ENCODE results near the gene ENPP6.

Gene ENPP6

GRCh38 chr4:184190711-184191110, 27.0 kb downstream of the ENPP6 start:
- DNase-seq (ENCODE audit: low read depth in 2 of 2) = no peak

DNA sequence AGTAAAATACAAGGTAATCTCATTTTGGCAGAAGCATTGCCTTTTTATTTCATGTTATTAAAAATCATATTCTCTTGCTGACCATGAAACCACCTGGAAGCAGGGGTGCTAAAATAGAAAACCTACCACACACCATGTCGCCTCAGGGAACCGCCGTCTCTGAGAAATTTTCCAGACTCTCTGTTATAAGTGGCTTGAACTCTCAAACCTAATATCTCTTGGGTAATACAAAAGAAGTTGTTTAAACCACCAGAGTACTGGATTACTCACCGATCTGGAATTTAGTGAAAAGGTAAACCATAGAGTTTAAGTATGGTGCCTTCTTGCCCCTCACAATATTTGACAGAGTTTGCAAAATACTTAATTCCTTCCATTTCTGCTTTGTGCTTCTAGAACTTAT, 27.7 kb downstream of the ENPP6 start:
- DNase-seq (ENCODE audit: low read depth in 2 of 2) = no peak

DNA sequence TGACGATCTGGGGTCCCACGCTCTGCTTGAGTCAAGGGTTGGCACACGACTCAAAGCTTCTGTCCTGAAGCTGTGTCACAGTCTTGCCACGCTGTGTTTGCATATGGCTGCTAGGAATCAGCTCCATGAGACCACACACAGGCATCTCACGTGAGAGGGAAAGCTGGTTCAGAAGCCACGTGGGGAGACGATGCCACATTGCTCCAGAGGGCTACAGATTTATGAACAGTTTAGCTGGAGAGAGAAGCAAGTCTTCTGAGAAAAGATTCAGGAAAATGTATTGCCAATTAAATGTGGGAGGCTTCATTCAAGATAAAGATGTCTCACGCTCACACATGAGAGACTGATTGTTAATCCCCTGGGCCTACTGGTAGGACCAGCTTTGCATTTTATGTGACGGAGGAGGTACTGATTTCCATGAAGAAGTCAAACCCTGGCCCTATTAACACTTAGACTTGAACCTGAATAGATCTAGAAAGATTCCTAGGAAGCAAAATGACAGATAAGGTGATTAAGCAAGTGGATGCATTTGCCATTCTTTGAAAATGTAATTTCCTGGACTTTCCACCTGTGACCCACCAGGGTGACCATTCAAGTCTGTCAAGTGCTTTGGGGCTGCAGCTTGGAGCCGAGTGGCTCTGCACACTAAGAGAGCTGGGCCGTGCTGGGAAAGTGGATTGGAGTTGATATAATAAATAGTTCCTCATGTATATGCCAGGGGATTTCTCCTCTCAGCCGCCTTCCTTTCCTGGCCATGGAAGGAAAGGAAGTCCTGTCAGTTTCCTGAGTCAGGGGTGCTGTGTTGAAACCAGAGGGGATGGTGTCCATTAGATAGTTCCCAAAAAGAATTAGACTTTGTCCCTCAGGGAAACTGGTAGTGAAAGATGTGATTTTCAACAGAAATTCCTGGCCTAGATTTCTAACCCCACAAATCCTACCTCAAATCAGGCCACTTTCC, 29.0 kb downstream of the ENPP6 start:
- no peak for DNase-seq (ENCODE audit: low read depth in 2 of 2)

GRCh38 chr4:184177271-184177670, 40.4 kb downstream of the ENPP6 start:
- DNase-seq (ENCODE audit: low read depth in 2 of 2) = no peak

GRCh38 chr4:184174571-184175488, 42.8 kb downstream of the ENPP6 start:
- no peak for DNase-seq (ENCODE audit: low read depth in 2 of 2)

- no peak for DNase-seq (ENCODE audit: low read depth in 2 of 2)
Observed at GRCh38 chr4:184171011-184171410, 46.7 kb downstream of the ENPP6 start.

DNA sequence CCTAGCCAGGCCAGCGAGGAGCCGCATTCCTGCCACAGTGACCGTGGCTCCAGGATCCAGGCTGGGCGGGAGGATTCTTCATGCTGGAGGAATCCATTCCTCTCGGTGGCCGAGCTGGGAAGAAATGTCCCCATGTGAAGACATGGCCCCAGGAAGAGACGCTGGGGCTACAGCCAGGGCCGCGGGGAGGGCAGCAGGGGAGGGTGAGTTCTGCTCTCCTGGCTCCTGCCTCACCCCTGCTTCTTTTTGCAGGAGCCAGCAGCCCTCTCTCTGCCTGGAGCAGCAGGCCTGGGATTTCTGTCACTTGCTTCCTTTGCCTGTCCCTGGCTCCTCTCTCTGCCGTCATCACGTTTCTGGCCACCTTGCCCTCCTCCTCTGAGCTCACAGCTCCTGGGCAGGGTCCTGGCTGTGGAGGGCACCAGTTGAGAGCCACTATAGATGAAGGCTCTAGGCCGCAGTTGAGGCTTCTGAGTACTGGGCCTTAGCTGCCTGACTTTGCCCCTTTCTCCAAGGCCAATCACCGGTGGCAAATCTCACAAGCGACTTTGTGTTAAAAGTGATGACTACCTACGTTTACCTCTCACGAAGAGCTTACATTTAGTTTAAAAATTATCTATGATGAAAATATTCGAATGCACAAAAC, 48.3 kb downstream of the ENPP6 start:
- DNase-seq (ENCODE audit: low read depth in 2 of 2) = no peak

DNA sequence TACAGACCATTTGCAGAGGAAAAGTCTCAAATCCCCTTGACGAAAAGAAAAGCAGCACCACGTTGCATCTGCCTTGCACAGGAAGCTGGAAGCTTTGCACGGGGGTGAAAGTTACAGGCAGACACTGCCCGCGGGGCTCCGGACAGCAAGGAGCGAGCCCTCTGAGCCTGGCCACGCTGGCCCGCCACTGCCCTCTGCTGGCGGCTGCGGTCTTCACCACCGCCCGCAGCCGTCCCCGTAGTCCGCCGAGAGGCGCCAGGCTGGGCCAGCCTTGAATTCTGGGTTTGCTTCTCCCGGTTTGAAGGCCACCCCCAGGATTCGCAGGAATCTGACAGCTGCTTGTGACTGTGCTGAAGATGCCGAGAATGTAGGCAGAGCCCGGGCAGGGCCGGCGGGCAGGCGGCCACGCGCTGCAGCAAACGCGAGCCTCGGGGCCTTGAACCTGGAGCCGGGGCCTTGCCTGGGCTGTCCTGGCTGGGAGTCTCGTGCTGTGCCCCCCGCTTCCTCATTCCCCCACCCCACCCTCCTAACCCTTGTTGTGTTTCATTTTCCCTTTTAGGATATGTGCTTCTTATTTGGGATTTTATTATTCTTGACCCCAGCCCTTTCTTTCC, 49.2 kb downstream of the ENPP6 start:
- DNase-seq (ENCODE audit: low read depth in 2 of 2) = peak; percentile 28 to 42

GRCh38 chr4:184167576-184167975, 50.1 kb downstream of the ENPP6 start:
- no peak for DNase-seq (ENCODE audit: low read depth in 2 of 2)

- no peak for DNase-seq (ENCODE audit: low read depth in 2 of 2)
Observed at GRCh38 chr4:184166736-184167135, 50.9 kb downstream of the ENPP6 start.

DNA sequence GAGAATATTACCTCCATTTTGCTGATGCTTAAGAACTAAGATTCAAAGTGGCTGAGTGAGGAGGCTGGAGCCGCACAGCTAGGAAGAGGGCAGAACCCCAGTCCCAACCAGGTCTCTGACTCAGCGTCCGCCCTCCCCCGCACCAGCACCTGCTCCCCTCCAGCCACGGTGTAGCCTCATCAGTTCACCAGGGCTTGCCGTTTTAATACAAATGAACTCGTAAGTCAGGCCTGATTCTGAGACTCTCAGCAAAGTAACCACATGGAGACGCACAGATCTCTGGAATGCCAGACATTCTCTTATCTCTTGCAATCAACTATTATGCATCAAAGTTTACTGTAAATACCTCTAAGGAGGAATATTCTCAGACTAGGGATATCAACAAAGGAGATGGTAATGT, 52.4 kb downstream of the ENPP6 start:
- no peak for DNase-seq (ENCODE audit: low read depth in 2 of 2)

DNA sequence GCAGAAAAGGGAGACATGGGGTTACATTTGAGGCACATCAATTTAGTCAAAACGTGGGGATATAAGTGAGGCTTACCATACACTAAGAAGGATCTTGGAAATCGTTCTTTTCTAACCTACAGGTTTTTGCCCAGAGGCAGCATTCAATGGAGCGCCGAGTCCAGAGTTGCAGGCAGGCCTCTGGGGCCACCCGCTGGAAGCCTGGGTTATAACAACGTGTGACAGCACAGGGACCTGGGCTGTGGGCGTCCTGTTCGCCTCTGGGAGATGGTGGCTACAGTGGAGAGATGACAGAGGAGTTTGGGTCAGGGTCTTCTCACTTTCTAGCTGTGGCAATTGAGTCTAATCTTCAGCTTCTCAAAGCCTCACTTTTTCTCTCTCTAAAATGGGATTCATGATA, 53.9 kb downstream of the ENPP6 start:
- DNase-seq (ENCODE audit: low read depth in 2 of 2) = no peak

DNA sequence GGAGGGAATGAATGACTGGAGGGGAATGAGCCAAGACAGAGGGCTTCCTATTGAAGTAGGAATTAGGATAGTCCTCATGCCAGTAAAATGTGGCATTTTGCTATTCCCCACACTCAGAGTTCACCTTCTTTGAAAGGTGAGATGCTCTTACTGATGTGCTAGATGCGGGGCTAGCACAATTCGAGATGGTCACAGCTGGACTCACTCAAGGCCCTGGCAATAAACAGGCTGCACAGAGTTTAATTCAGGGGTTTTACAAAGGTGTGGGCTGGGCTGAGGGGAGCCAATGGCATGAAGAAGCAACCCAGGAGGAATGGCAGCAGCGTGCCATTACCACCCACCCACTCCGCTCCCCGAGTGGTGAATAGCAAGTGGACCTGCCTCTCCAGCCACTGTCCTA, 55.1 kb downstream of the ENPP6 start:
- DNase-seq (ENCODE audit: low read depth in 2 of 2) = no peak

- DNase-seq (ENCODE audit: low read depth in 2 of 2) = no peak
Observed at GRCh38 chr4:184157322-184157721, 60.4 kb downstream of the ENPP6 start.

- no peak for DNase-seq (ENCODE audit: low read depth in 2 of 2)
Observed at GRCh38 chr4:184156163-184156920, 61.3 kb downstream of the ENPP6 start.

DNA sequence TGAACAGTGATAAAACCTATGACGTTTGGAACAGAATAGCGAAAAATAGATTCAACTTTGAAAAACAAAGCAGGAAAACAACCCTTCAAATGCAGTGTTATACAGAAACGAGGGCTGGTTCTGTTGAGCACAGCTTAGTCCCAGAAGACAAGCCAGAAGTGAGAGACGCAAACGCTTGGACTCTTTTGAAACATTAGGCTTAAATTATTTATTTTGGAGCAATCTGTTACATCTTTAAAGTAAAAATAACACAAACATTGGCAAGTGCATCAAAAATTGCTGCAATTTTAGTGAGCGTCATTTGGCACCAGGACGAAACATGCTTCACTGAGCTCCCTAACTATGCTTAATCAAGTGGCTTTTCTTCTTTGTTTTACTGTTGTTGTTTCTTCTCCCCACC, 63.5 kb downstream of the ENPP6 start:
- no peak for DNase-seq (ENCODE audit: low read depth in 2 of 2)

DNA sequence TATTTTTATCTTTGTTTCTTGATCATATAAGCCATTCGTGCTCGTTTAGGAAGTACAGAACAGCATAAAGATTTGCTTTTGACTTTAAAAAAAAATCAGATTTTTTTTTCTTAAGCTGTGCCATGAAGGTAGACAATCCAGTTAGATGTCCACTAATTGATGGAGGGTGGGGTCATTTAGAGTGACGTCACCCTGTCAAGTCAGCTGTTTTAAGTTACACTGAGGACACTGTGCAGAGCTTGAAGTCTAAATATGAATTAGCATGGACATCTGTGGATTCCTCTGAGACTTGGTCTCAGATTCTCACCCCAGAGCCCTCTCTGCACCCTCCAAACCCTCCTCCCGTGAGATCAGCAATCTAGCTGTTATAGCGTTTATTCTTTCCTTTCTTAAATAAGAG, 63.9 kb downstream of the ENPP6 start:
- no peak for DNase-seq (ENCODE audit: low read depth in 2 of 2)

- no peak for DNase-seq (ENCODE audit: low read depth in 2 of 2)
Observed at GRCh38 chr4:184151988-184152485, 65.6 kb downstream of the ENPP6 start.

DNA sequence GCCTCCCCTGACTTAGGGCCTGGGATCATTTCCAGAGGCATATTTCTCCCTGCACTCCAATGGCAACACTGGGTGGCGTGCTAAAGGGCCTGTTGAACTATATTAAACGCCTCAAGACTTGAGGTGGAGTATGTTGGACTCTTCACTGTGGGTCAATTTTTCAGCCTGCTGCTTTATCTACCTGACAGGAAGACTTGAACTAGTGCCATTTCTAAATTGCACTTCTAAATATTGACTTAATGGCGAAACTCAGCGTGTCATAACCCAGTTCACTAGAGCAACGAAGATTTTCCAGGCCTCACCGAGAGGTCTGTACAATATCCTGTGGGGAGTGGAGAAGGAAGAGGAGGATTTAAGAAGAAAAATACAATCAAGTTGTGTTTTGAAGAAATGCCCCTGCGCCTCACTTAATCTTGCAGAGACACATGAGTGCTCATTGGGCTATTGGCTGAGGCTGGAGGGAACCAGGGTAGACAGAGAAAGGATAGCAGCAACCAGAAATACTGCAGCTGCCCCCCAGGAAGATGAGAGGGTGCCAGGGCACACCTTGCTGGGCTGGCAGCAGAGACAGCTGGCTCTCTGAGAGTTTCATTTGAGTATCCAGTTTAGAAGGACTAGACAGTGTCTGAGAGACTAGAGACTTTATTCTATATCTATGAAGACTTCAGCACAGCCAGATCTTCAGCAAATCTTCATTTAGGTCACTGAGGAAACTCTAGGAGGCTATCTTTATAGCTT, 67.4 kb downstream of the ENPP6 start:
- no peak for DNase-seq (ENCODE audit: low read depth in 2 of 2)

Data from stimulated activated CD8-positive, alpha-beta memory T cell treated with anti-CD3 and anti-CD28 coated beads, Interleukin-15, amount 100 ng/mL, for 48 hours (primary cell).